AG08395 (cell line): ENCODE measurements around the gene DLG2.

Experiments
- DNase-seq: peaks from one replicate; pipeline ENCODE4 v3.0.0; 2012; ENCODE audit warnings: mixed read lengths, low spot score

Gene DLG2

GRCh38 chr11:84563356-84563755 lies 1063.8 kb downstream of the DLG2 start:
- no peak for DNase-seq

DNA sequence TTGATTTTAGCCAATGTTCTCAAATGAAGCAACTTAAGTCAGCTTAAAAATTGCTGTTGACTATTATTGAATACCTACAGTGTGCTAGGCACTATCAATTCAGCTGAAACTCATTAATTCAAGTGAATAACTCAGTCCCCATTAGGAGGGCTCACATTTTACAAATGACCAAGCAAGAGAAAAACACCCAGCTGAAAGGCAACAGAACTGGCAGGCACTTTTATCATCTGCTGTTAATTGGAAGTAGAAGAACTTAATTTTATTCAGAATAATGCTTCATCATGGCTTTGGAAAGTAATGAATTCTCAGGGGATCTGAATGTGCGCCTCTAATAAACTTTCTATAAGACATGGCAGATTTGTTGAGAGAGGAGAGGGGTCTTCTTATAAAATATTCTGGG lies 1066.9 kb downstream of the DLG2 start:
- DNase-seq: no peak

DNA sequence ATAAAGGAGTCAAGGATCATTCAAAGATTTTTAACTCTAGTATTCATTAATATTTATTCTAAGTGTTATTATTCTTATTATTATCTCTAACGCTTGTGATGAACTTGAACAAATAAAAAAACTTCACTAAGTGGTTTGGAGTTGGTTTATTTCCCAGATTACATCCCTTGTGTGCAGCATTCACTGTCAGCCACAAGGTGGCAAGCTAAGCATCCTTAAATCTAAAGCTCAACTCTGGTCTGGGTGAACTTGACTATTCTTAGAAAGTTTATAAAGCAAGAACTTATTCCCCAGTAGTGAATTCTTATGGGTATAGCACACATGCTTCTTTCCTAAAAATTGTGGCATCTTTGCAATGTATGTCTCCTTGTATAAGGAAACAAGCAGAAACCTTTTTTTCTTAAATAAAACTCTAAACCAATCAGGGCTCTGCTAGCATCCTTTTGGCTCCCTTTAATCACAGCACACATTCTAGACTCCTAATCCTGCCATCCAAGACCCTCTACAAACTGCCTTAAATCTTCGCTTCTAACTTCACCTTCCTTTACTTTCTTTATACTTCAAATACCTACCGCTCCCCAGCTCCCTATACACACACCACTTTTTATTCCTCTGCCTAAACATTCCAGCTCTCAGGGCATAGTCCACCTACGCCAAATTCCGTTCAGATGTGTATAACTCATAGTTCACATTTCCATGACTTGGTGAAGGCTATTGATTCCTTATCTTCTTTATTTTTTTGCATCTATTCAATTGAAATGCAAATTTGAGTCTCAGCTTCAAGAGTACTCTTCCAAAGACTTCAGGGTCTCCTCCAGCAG lies 1068.8 kb downstream of the DLG2 start:
- peak; percentile 55 for DNase-seq

DNA sequence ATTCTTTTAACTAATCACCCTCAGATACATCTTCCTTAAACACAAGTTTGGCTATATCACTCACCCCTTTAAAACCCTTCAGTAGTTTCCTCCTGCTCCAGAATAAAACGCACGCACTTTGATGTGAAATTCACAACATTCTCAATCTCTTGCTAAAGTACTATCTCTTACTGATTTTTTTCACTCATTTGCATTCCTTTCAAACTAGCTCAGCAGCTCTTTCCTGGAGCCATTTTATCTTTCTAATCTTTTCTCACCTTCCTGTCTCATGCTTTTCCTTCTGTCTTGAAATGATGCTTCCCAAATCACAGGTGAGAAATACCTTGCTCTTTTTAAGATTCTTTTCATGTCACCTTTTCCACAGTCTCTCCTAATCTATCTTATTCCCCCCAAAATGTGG lies 1074.4 kb downstream of the DLG2 start:
- DNase-seq: no peak

DNA sequence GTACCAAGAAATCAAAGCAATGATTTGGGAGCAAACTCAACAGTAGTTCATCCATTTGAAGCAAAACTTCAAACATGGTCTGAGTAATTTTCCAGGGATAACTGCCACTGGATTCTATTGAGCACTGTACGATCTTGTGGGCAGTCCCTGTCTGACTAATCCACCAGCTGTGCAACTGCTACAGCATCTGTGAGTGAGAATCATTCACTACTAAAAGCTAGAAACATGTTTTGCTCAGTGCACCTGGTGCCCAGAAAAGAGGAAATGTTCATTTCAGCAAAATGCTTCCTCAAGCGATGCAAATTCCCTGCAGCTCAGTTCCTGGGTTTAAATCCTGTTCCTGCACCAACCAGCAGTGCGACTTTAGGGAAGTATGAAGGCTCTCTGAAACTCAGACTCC lies 1077.9 kb downstream of the DLG2 start:
- peak; percentile 34 for DNase-seq

DNA sequence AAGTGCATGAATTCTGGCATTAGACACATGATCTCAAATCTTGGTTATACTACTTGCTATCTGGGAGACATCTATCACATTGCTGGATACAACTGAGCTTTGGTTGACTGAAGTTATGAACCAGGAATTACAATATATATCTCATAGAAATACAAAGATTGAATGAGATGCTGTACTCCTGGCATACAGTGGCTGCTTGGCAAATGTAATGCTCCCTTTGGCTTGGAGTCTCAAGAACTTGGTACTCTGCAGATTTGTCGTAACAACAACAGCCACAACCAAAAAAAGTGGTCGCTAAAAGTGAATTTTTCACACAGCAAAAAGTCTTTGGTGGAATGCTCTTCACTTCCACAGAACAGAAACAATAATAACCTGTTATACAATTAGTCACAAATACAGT lies 1082.6 kb downstream of the DLG2 start:
- no peak for DNase-seq

- no peak for DNase-seq
These were observed 1083.6 kb downstream of the DLG2 start for GRCh38 chr11:84543367-84544159.

GRCh38 chr11:84541731-84542340 lies 1085.3 kb downstream of the DLG2 start:
- DNase-seq: peak; percentile 30

DNA sequence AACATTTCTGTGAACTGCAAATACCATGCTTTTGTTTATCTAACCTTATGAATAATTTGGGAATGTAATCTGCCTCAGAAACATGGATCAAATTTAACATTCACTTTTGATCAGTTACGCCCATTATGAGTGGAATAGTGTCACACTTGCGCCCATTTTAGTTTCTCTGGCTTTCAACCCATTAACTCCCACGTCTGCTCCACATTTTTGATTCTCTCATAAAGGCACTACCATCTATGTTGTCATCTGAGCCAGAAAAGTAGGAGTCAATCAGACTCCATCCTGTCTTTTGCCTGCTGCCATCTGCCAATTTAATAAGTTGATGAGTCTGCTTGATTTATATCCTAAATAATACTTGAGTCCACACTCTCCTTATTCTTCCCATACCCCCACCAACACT lies 1090.7 kb downstream of the DLG2 start:
- DNase-seq: no peak

DNA sequence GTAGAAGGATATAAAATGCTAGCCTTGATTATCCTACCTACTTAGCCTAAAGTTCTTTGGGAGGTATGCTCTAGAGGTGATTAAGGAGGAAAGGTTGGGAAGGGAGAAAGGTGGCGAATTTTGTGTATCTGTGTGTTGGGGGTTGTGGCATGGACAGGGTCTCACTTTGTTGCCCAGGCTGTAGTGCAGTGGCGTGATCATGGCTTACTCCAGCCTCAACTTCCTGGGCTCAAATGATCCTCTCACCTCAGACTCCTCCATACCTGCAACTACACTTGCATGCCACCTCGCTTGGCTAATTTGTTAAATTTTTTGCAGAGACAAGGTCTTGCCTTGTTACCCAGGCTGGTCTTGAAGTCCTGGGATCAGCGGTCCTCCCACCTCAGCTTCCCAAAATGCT lies 1094.8 kb downstream of the DLG2 start:
- no peak for DNase-seq

- DNase-seq: no peak
These were observed 1100.9 kb downstream of the DLG2 start for GRCh38 chr11:84526250-84526649.

DNA sequence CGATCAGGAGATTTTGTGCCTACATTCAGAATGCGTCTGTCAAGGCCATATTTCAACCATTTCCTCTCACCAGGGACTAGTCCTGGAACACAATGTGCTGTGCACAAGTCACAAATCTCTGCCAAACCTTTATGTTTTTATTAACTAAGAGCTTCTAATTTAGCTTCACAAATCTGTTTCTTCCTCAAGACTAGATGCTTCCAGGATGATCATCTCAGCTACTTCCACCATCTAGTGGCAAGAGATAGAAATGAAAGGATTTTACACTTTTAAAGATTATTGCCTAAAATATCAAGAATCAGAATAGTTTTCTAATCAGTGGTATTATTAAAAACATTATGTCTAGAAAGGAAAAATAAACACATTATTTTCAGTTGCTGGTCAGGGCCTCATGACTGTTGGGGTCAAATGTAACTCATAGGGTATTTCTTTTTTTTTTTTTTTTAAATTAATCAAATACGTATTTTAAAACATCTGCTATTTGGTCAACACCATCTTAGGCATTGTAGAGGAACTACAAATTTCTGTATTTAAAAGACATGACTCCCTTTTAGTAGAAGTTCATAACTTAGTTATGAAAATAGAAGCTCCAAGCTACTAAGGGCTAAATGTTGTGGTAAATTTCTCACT lies 1102.6 kb downstream of the DLG2 start:
- peak; percentile 44 for DNase-seq

DNA sequence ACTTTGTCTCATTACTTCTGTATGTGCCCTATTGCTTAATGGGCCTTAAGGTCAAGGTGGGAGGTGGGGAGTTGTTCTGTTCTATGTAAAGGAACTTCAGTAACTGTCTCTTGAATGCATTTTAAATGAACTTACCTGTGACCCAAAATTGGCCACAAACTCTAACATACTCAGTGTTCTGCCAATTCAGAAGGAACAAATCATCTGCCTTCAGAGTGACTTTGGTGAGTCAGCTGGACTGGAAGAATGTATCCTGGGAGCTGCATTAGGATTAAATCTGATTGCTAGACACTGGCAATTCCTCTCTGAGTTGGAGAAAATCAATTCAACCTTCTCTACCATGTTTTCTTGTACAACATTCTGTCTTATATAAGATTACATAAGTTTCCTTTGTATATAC lies 1104.8 kb downstream of the DLG2 start:
- DNase-seq: peak; percentile 9

DNA sequence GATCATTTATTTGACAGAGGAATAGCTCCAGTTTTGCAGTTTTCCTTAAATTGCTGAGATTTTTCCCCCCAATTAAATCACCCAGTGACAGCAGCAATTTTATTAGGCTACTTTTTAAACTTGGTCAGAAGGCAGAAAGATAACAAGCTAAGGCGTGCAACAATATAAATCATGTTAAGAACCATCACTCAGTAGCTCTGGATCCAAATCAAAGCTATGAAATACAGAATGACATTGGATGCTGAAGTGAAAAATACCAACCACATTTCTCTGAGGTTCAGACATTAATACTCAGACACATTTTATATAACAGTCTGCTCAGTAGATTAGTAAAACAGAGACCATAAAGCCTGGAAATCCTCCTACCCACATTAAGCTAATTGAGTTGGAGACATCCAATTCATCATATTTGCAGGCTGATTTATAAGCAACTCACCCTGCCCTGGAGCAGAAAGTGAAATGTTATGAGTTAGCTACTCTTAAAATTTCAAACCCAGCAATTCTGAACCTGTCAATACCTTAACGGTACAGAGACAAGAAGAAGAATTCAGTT lies 1108.4 kb downstream of the DLG2 start:
- no peak for DNase-seq

DNA sequence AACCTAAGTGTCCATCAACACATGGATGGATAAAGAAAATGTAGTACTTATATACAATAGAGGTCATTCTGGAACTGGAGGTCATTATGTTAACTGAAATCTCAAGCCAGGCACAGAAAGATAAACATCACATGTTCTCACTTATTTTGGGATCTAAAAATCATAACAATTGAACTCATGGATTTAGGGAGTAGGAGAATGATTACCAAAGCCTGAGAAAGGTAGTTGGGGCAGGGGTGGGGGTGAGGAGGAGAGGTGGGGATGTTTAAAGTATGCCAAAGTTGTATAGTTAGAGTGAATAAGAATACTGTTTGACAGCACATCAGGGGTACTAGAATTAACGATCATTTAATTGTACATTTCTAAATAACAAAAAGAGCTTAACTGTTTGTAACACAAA lies 1112.7 kb downstream of the DLG2 start:
- no peak for DNase-seq

DNA sequence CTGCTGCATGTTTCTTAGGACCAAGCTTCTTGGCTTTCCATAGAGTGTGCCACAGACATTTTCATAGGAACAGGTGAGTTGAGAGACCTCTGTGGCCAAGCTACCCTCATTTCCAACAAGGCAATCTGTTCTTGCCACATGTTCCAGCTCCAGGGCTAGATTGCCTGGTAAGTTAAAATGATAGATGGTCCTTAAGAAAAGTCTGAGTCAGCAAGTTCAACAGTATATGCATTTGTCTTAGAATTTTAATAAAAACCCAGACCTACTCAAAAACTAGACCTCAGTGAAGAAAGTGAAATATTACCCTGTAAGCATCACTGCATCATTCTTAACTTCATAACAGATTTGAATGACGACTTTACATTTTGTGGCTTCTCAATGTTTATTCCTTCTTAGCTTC lies 1123.6 kb downstream of the DLG2 start:
- no peak for DNase-seq

GRCh38 chr11:84501750-84502149 lies 1125.4 kb downstream of the DLG2 start:
- DNase-seq: no peak

- DNase-seq: peak; percentile 41
These were observed 1129.1 kb downstream of the DLG2 start for GRCh38 chr11:84497981-84498411.

DNA sequence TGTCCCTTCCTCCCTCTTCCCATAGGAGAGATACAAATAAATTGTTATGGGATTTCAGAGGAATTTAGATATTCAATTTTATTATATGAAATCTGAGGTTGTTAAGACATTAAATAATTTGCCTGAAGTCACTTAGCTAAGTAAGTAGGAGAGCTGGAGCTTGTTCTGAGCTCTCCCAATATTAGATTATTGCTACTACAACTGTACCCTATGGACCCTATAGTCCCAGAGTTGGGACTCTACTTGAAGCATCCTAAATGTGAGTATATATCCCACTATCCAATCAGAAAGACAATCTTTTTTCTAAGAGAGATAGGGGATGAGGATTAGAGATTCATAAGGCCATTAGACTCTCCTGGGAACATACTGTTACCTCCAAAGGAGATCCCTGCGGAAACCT lies 1130.0 kb downstream of the DLG2 start:
- no peak for DNase-seq

- no peak for DNase-seq
These were observed 1131.0 kb downstream of the DLG2 start for GRCh38 chr11:84496122-84496521.

DNA sequence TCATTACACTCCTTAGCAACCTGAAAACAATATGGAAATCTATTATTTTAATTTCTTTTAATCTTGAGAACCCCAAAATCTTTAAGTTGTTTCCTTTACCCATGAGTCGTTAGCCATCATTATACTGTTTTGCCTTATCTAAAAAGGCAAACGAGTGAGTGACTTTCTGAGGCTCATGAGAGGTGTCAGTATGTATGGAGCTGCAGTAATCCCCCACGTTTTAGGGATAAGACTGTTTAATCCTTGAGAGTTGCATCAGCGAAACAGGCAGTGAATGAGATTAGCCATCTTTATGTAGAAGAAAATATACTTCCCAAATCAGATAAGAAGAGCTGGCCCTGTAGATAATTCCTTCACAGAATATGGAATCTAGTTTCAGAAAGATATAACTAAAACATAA lies 1147.0 kb downstream of the DLG2 start:
- no peak for DNase-seq

GRCh38 chr11:84476581-84476980 lies 1150.6 kb downstream of the DLG2 start:
- DNase-seq: no peak
